Hematopoietic multipotent progenitor cell treated with erythropoietin and hydrocortisone succinate and interleukin-3 and kit ligand, for 4 days (in vitro differentiated cells): ENCODE data around the gene PTPN14.

Experiments
- DNase-seq: peaks from one replicate; pipeline ENCODE4 v3.0.0-alpha.2; 2015

PTPN14 gene

GRCh38 chr1:214473862-214474261 lies 77.5 kb downstream of the PTPN14 start:
- no peak for DNase-seq

DNA sequence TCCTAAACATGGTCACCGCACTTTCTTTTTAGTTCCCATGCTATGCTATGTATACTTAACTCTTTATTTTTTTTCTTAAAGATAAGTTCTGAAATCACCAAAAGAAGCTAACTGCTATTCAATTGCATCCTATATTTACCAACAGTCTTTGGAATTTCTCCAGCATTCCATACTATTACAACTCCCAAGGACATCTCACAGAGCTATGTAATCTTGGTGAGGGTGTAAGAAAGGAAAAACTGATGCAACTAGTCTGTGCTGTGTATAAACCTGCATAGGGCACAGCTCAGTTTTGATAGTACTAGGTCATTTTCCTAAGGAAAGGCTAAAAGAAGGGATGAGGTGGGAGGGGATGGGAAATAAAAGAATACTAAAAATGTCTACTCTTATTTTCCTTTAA lies 78.0 kb downstream of the PTPN14 start:
- no peak for DNase-seq

DNA sequence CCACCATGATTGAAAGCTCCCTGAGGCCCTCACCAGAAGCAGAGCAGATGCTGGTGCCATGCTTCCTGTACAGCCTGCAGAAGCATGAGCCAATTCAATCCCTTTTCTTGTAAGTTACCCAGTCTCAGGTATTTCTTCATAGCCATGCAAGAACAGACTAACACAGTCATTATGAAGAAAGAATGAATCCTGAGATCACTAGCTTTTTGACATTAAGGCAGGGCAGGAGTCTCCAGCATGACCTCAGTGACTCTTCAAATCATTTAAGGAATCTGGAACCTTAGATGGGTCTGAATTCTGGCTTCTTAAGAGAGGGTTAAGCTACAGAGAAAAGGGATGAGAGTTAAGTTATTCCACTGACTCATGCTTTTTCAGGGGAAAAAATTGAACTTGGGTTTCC lies 79.0 kb downstream of the PTPN14 start:
- no peak for DNase-seq

GRCh38 chr1:214471458-214471857 lies 79.9 kb downstream of the PTPN14 start:
- DNase-seq: no peak

DNA sequence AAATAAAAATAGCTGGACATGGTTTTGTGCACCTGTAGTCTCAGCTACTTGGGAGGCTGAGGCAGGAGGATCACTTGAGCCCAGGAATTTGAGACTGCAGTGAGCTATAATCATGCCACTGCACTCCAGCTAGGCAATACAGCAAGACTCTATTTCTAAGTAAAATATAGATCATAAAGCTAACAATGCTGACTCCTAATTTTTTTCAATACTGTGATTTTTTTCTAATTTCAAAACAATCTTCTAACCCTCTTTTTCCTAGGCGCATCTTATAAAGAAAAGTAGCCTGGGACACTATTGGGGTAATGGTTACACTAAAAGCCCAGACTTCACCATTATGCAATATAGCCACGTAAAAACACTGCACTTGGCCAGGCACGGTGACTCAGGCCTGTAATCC lies 81.3 kb downstream of the PTPN14 start:
- DNase-seq: no peak

DNA sequence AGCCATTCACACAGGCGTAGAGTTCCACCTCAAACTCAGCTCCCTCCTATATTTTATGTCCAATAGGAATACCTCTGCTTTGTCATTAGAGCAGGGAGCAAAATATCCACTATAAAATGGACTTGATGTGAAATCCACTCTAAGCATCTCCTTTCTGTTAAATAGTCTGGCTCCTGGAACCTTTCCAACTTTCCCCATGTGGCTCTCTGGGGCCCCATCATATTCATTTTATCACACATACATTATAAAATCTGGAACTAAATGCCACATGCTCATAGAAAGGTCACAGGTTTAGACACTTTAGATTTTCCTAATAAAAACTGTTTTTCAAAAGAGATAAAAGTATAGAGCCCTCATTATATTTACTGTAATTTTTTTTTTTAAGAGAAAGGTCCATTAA lies 82.1 kb downstream of the PTPN14 start:
- DNase-seq: no peak

- DNase-seq: no peak
Measured at GRCh38 chr1:214467078-214467585, 84.3 kb downstream of the PTPN14 start.

- DNase-seq: no peak
Measured at GRCh38 chr1:214466403-214467077, 84.9 kb downstream of the PTPN14 start.

GRCh38 chr1:214464445-214465287 lies 86.7 kb downstream of the PTPN14 start:
- no peak for DNase-seq

DNA sequence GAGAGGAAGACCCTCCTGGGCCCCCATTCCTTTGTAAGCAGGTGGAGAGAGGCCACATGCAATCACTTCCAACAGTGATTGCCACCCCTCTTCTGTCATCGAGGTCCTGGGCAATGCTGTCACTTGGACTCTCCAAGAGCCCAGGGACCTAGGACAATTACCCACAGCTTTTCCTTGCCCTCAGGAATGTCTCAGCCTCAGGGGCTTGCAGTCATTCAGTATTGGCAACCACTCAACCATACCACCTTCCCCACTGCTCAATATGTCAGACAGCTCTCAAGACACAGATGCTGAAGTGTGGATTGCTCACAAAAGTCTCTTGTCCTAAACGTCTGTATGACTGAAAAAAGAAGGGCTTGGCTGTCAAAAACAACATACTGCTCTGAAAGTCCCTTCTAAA lies 87.8 kb downstream of the PTPN14 start:
- DNase-seq: no peak

- DNase-seq: no peak
Measured at GRCh38 chr1:214462882-214463281, 88.5 kb downstream of the PTPN14 start.

GRCh38 chr1:214461305-214461704 lies 90.1 kb downstream of the PTPN14 start:
- DNase-seq: no peak

- no peak for DNase-seq
Measured at GRCh38 chr1:214460304-214460916, 91.0 kb downstream of the PTPN14 start.

- no peak for DNase-seq
Measured at GRCh38 chr1:214459895-214460294, 91.5 kb downstream of the PTPN14 start.

DNA sequence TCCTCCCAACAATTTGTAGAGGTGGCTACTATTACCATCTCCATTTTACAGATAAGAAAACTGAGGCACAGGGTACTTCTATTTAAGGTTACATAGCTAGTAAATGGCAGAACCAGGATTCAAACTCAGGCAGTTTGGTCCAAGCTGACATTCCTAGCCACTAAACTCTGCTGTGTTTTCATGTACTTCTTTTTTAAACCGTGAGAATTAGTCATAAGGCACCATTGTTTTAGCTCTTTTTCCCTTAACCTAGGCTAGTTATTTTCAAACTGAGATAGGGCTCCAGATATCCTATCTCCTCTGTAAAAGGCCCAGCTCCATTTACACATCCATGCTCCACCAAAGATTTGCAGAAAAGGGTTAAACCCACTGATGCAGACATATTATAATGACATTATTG lies 92.9 kb downstream of the PTPN14 start:
- DNase-seq: no peak

- DNase-seq: no peak
Measured at GRCh38 chr1:214455971-214456867, 95.2 kb downstream of the PTPN14 start.

GRCh38 chr1:214455479-214455878 lies 95.9 kb downstream of the PTPN14 start:
- DNase-seq: peak; percentile 10

- DNase-seq: no peak
Measured at GRCh38 chr1:214454569-214455396, 96.6 kb downstream of the PTPN14 start.

DNA sequence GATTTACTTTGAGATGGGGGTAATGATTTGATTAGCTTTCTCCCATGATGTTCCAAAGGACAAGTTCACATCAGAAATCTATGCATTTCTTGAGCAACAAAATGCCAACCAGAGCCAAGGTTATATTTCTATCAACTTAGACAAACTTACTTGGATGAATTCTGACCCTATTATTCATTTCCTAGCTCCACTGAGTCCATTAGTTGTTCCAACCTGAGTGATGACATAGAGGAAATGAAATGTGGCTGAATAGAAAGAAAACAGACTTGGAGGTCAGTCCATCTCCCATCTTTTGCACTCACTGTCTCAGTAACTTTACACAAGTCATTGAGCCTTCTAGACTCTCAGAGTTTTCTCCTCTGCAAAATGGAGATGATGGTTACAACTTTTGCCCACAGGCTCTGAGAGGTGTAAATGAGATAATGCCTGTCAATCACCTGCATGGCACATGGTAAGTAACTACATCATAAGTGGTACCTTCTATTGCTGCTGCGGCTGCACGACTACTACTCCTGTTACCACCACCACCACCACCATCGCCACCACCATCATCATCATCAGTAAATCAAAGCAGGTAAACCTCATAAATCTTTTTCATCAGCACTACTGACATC lies 98.2 kb downstream of the PTPN14 start:
- no peak for DNase-seq

DNA sequence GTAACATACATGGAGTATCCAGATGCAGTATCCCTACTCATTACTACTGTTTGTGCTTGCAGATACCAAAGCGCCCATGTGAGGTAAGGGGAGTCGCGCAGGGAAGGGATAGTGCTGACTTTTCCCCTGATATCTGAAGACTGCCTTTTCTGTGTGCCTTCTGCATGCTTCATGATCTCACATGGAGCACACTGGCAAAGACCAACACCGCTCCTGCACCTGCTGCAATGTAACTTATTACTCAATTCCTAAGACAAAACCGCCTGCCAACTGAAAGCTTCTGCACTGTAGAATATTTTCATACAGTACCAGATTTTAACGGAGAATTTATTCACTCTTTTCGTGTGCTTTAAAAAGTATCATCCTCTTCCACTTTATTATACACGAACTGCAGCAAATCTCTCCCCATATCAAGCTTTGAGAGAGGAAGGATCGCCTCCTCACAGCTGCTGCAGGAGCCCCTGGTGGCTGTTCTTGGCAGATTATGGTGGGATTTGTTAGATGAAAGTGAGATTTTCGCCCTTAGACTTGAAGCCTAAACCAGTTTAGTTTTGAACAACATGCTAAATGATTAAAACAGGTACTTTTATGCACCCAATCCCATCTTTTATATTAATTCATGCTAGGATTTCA lies 99.1 kb downstream of the PTPN14 start:
- DNase-seq: peak; percentile 25

DNA sequence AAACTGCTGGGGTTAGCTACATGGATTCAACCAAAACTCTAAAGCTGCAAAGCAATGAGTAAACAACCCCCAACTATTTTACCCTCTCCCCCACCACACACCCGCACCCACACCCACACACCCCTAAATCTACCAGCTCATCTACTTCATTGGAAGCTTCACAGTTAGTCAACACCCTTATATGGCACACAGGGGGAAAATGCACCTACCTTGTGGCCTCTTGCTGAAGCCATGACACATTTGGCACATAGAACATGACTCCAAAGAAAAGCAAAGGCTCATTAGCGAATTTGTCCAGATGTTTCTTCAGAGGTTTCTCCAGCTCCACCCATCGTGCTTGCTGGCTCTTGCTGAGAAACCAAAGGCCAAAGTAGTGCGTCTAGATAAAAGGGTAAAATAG lies 99.8 kb downstream of the PTPN14 start:
- no peak for DNase-seq
